GM12875 (cell line): ENCODE measurements around the gene ARL15.

Experiments
- H3K4me3 ChIP-seq: one replicate; pipeline ENCODE4 v1.5.1; 2011; ENCODE audit warnings: low read depth, low read length, control low read depth
- CTCF ChIP-seq: IDR thresholded peaks from 2 replicates; pipeline ENCODE4 v1.5.1; 2011; ENCODE audit warnings: low read depth, mild to moderate bottlenecking, control low read depth, inconsistent platforms, low read length, moderate library complexity, borderline replicate concordance; ENCODE audit not compliant: insufficient read depth

ARL15 gene

GRCh38 chr5:53965459-53965858 lies 344.9 kb downstream of the ARL15 start:
- H3K4me3 ChIP-seq: no peak overlapping the region

GRCh38 chr5:53963958-53964357 lies 346.4 kb downstream of the ARL15 start:
- no peak for TF ChIP-seq CTCF
- no peak overlapping the region for H3K4me3 ChIP-seq

More at GRCh38 chr5:53965459-53965858, 344.9 kb downstream of the ARL15 start:
- no peak for TF ChIP-seq CTCF

DNA sequence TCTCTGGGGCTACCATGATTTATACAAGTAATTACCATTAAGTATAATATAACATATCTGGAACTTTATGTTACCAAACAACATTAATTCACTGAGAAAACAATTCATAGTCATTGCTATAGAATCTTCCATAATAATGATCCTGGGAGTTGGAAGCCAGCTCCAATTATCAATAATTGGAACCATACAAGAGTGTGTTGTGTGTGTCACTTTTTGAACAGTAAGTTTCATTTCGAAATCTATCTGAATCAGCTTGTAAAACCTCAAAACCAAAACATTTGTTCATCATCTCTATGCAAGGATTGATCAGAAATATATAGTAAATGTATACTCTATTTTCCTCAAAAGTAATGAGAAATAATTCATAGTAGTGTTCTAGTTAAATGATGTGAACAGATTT lies 348.1 kb downstream of the ARL15 start:
- H3K4me3 ChIP-seq: no peak overlapping the region
- TF ChIP-seq CTCF: no peak

DNA sequence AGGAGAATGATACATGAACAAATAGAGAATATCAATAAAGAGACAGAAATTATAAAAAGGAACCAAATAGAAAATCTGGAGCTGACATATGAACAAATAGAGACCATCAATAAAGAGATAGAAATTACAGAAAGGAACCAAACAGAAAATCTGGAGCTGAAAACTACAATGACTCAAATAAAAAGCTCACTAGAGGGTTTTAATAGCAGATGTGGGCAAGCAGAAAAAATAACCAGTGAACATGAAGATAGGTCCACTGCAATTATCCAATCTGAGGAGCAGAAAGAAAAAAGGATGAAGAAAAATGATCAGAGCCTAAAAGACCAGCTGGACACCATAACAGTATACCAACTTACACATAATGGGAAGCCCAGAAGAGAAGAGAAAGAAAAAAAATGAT lies 353.7 kb downstream of the ARL15 start:
- no peak for TF ChIP-seq CTCF
- no peak overlapping the region for H3K4me3 ChIP-seq

GRCh38 chr5:53956196-53956595 lies 354.2 kb downstream of the ARL15 start:
- no peak overlapping the region for H3K4me3 ChIP-seq
- TF ChIP-seq CTCF: no peak

DNA sequence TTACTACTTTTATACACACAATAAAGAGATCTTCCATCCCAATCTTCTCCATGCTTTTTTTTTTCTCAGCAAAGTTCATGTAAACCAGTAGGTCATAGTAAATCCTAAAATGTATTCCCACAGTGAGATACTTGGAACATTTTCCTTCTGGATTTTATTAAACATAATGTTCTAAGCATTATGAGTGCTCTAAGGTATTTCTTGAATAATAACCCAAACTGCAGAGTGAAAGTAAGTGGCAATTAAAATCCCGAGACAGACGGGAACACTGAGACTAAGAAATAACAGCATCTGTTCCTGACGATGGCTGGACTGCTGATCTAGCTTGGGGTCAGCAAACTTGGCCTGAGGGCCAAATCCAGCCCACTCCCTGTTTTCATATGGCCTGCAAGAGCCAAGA lies 359.8 kb downstream of the ARL15 start:
- no peak for TF ChIP-seq CTCF
- no peak overlapping the region for H3K4me3 ChIP-seq

GRCh38 chr5:53948598-53948997 lies 361.8 kb downstream of the ARL15 start:
- H3K4me3 ChIP-seq: no peak overlapping the region
- TF ChIP-seq CTCF: no peak
